ENCODE data around the gene ITPR1.

DNA sequence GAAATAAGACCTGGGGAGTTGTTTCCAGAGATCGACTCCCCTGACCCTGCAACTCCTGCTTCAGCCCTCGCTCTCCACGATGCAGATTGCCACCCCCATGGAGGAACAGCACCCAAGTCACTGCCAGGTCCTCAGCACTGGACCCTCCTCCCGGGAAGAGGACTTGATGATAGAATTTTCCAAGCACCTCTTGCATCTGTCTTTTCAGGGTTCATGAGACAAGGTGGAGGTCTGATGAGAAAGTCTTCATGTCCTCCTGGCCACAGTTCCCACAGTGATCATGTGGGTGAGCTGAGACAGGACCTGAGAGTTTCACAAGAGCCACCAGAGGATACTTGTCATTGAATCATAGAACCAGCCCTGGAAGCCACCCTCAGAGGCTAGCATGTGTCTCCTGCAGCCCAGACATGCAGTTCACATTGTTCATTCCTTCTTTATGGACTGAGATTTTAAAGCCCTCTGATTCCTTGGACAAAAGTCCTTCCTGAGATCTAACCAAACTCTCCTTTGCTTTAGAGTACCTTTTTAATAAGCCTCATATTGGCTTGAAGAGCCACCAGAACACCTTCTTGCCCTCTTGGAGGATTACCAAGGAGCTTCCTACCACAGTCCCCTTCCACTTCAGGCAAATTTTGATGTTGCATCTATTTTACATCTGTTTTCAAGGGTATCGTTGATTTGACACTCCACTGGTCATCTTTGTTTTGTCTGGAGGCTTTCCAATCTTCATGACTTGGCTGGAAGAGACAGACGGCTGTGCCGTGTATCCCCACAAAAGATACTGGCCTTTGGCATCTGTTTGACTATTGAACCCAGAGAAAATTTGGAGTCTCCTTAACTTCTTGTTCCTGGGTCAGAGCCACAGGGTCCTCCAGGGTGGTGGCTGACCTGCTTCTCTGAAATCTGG lies 261.3 kb downstream of the ITPR1 start:
- TF ChIP-seq, protein P1, sequence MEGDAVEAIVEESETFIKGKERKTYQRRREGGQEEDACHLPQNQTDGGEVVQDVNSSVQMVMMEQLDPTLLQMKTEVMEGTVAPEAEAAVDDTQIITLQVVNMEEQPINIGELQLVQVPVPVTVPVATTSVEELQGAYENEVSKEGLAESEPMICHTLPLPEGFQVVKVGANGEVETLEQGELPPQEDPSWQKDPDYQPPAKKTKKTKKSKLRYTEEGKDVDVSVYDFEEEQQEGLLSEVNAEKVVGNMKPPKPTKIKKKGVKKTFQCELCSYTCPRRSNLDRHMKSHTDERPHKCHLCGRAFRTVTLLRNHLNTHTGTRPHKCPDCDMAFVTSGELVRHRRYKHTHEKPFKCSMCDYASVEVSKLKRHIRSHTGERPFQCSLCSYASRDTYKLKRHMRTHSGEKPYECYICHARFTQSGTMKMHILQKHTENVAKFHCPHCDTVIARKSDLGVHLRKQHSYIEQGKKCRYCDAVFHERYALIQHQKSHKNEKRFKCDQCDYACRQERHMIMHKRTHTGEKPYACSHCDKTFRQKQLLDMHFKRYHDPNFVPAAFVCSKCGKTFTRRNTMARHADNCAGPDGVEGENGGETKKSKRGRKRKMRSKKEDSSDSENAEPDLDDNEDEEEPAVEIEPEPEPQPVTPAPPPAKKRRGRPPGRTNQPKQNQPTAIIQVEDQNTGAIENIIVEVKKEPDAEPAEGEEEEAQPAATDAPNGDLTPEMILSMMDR (IDR thresholded peaks at IDR 0.05), result no peak
- TF ChIP-seq POLR2A (IDR thresholded peaks at IDR 0.05), result no peak

All from heart left ventricle (tissue), 13 donors.